HEK293 (cell line): ENCODE results near the gene XIAP.
"Not testable (repeated sequence)": the region's sequence is repeated elsewhere in the genome, so short reads cannot be mapped to it uniquely, and the experiment has no call there.

Experiments
- CTCF ChIA-PET: fragments of 350-600 bp; formaldehyde crosslinking; extraction: SDS; loops from one replicate; lab custom pipeline; 2021; ENCODE audit warnings: antibody characterized with exemption; lab: Yijun Ruan, JAX
- POLR2A ChIA-PET: fragments of 300-600 bp; formaldehyde crosslinking; extraction: SDS; loops from one replicate; lab custom pipeline; 2020; ENCODE audit warnings: antibody characterized with exemption, inconsistent platforms; lab: Yijun Ruan, JAX
- H3K27ac ChIP-seq: fragments of 200-500 bp; sonication (Bioruptor generic); 2 replicates; pipeline ENCODE4 v1.5.1; 2014; ENCODE audit warnings: low read depth, low read length, control low read depth, inconsistent platforms; ENCODE audit errors: extremely low read depth
- H3K36me3 ChIP-seq, 2 experiments: fragments of 200-500 bp in 1 of 2; sonication (Bioruptor generic) in 1 of 2; 1 replicate in 1 of 2; 2 replicates in 1 of 2; pipeline ENCODE4 v1.5.1; 2014 to 2017; ENCODE audit warnings: inconsistent platforms in 2 of 2, low read length in 2 of 2; ENCODE audit not compliant: control insufficient read depth in 2 of 2, insufficient read depth in 1 of 2
- H3K4me1 ChIP-seq: fragments of 200-500 bp; sonication (Bioruptor generic); 2 replicates; pipeline ENCODE4 v1.5.1; 2014; ENCODE audit warnings: mild to moderate bottlenecking, low read length, inconsistent platforms; ENCODE audit not compliant: control insufficient read depth, insufficient read depth
- H3K4me3 ChIP-seq: 2 replicates; pipeline ENCODE4 v1.5.1; 2011; ENCODE audit warnings: low read depth, mild to moderate bottlenecking, control low read depth, low read length, moderate library complexity
- H3K9me3 ChIP-seq: fragments of 200-500 bp; sonication (Bioruptor generic); 2 replicates; pipeline ENCODE4 v1.5.1; 2014; ENCODE audit warnings: low read depth, low read length, inconsistent platforms; ENCODE audit not compliant: control insufficient read depth, insufficient read depth
- BCL11B ChIP-seq: fragments of 450-650 bp; formaldehyde crosslinking; IDR thresholded peaks from 2 replicates; pipeline ENCODE4 v1.5.1; 2016; ENCODE audit warnings: low read depth, missing biosample characterization, missing genetic modification characterization
- FEZF1 ChIP-seq: fragments of 450-650 bp; formaldehyde crosslinking; IDR thresholded peaks from 2 replicates; pipeline ENCODE4 v1.5.1; 2016; ENCODE audit warnings: missing biosample characterization, missing genetic modification characterization
- KLF1 ChIP-seq: fragments of 450-650 bp; formaldehyde crosslinking; IDR thresholded peaks from 2 replicates; pipeline ENCODE4 v1.5.1; 2016; ENCODE audit warnings: missing biosample characterization, missing genetic modification characterization
- SALL2 ChIP-seq: fragments of 450-650 bp; formaldehyde crosslinking; IDR thresholded peaks from 2 replicates; pipeline ENCODE4 v1.5.0; 2017; ENCODE audit warnings: missing biosample characterization, mild to moderate bottlenecking, missing genetic modification characterization, borderline replicate concordance
- SP3 ChIP-seq: fragments of 450-650 bp; formaldehyde crosslinking; IDR thresholded peaks from 2 replicates; pipeline ENCODE4 v1.5.1; 2016; ENCODE audit warnings: missing biosample characterization, missing genetic modification characterization
- ZFHX2 ChIP-seq: fragments of 450-650 bp; formaldehyde crosslinking; conservative IDR thresholded peaks from 2 replicates; pipeline ENCODE4 v1.5.1; 2016; ENCODE audit warnings: missing biosample characterization, missing genetic modification characterization
- ZFP41 ChIP-seq: fragments of 450-650 bp; formaldehyde crosslinking; IDR thresholded peaks from 2 replicates; pipeline ENCODE4 v1.5.1; 2016; ENCODE audit warnings: missing biosample characterization, missing genetic modification characterization, borderline replicate concordance
- ZIC2 ChIP-seq: fragments of 450-650 bp; formaldehyde crosslinking; IDR thresholded peaks from 2 replicates; pipeline ENCODE4 v1.5.1; 2016; ENCODE audit warnings: missing biosample characterization, missing genetic modification characterization
- ZNF155 ChIP-seq: fragments of 450-650 bp; formaldehyde crosslinking; IDR thresholded peaks from 2 replicates; pipeline ENCODE4 v1.5.1; 2016; ENCODE audit warnings: missing biosample characterization, missing genetic modification characterization
- ZNF223 ChIP-seq: fragments of 450-650 bp; formaldehyde crosslinking; IDR thresholded peaks from 2 replicates; pipeline ENCODE4 v1.5.1; 2016; ENCODE audit warnings: missing biosample characterization, missing genetic modification characterization
- ZNF248 ChIP-seq: fragments of 450-650 bp; formaldehyde crosslinking; IDR thresholded peaks from 2 replicates; pipeline ENCODE4 v1.5.1; 2017; ENCODE audit warnings: missing biosample characterization, missing genetic modification characterization
- ZNF302 ChIP-seq: fragments of 450-650 bp; formaldehyde crosslinking; IDR thresholded peaks from 2 replicates; pipeline ENCODE4 v1.5.1; 2016; ENCODE audit warnings: missing biosample characterization, missing genetic modification characterization, low read depth
- ZNF311 ChIP-seq: fragments of 450-650 bp; formaldehyde crosslinking; IDR thresholded peaks from 2 replicates; pipeline ENCODE4 v1.5.1; 2017; ENCODE audit warnings: missing biosample characterization, missing genetic modification characterization, borderline replicate concordance
- ZNF391 ChIP-seq: fragments of 450-650 bp; formaldehyde crosslinking; IDR thresholded peaks from 2 replicates; pipeline ENCODE4 v1.5.1; 2016; ENCODE audit warnings: low read depth, missing biosample characterization, missing genetic modification characterization, borderline replicate concordance
- ZNF394 ChIP-seq: fragments of 450-650 bp; formaldehyde crosslinking; IDR thresholded peaks from 2 replicates; pipeline ENCODE4 v1.5.1; 2016; ENCODE audit warnings: missing biosample characterization, missing genetic modification characterization, mild to moderate bottlenecking, moderate library complexity, borderline replicate concordance
- ZNF473 ChIP-seq: fragments of 450-650 bp; formaldehyde crosslinking; IDR thresholded peaks from 2 replicates; pipeline ENCODE4 v1.5.1; 2017; ENCODE audit warnings: missing biosample characterization, missing genetic modification characterization
- ZNF548 ChIP-seq: fragments of 450-650 bp; formaldehyde crosslinking; IDR thresholded peaks from 2 replicates; pipeline ENCODE4 v1.5.1; 2016; ENCODE audit warnings: missing biosample characterization, missing genetic modification characterization
- ZNF558 ChIP-seq: fragments of 450-650 bp; formaldehyde crosslinking; IDR thresholded peaks from 2 replicates; pipeline ENCODE4 v1.5.1; 2016; ENCODE audit warnings: missing biosample characterization, missing genetic modification characterization
- ZNF610 ChIP-seq: fragments of 450-650 bp; formaldehyde crosslinking; IDR thresholded peaks from 2 replicates; pipeline ENCODE4 v1.5.1; 2016; ENCODE audit warnings: missing biosample characterization, missing genetic modification characterization, borderline replicate concordance
- ZNF785 ChIP-seq: fragments of 450-650 bp; formaldehyde crosslinking; IDR thresholded peaks from 2 replicates; pipeline ENCODE4 v1.5.1; 2016; ENCODE audit warnings: missing biosample characterization, missing genetic modification characterization
- TF ChIP-seq, protein P1 (sequence below): fragments of 450-650 bp; formaldehyde crosslinking; IDR thresholded peaks from 2 replicates; pipeline ENCODE4 v1.5.1; 2016; ENCODE audit warnings: missing biosample characterization, missing genetic modification characterization, borderline replicate concordance

The XIAP gene

DNA sequence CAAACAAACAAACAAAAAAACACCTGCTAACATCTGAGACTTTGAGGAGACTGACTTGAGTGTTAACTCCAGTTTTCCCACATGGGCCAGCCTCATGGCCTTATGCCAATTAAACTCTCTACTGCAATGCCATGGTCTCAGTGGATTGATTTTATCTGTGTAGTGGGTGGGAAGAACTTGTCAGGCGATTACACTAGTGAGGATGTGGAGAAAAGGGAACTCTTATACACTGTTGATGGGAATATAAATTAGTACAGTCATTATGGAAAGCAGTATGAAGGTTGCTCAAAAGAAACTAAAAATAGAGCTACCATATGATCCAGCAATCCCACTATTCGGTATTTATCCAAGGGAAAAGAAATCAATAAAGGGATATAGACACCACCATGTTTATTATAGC is 12.8 kb upstream of the XIAP start:
- POLR2A ChIA-PET, result no interaction called here
- Histone ChIP-seq H3K36me3 (no peaks in the 10 kb centered on the region), H3K4me3 (no peak overlapping the region), H3K27ac (no peak overlapping the region), H3K4me1 (no peaks in the 10 kb centered on the region), H3K9me3 (no peaks in the 10 kb centered on the region)
- CTCF ChIA-PET, result interaction anchor here (1.3 kb wide), 1 partner anchor 14 kb away, joined by 6 read pairs; no protein-coding TSS in a partner anchor
- TF ChIP-seq ZNF311 (tag by site-specific recombination) (no peak), ZFHX2 (tag by site-specific recombination) (peak; percentile 5; the same call in 1 of the 2 replicates), ZNF394 (tag by site-specific recombination) (no peak)

DNA sequence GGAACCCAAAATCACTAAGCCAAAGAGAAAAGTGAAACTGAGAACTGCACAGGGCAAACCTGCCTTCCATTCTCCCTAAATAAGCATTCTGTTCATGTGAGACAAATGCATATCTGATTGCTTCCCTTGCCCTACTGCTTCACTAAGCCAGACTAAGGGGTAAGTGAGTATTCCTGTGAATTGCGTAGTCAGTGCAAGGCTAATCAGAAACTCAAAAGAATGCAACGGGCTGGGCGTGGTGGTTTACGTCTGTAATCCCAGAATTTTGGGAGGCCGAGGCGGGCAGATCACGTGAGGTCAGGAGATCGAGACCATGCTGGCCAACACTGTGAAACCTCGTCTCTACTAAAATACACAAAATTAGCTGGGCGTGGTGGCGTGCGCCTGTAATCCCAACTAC is 10.8 kb upstream of the XIAP start:
- Histone ChIP-seq H3K4me1 (no peaks in the 10 kb centered on the region), H3K27ac (no peak overlapping the region), H3K4me3 (no peak overlapping the region), H3K36me3 (no peaks in the 10 kb centered on the region)
- ChIA-PET POLR2A (no interaction called here), CTCF (no interaction called here)
- TF ChIP-seq ZNF473 (tag by site-specific recombination), result no peak
- TF ChIP-seq ZNF302 (tag by site-specific recombination), result no peak
- no peak for TF ChIP-seq SP3 (tag by site-specific recombination)
- no peak for TF ChIP-seq FEZF1 (tag by site-specific recombination)
- TF ChIP-seq ZNF248 (tag by site-specific recombination), result no peak
- TF ChIP-seq ZFP41 (tag by site-specific recombination), result no peak
- no peak for TF ChIP-seq ZNF391
- TF ChIP-seq ZNF155 (tag by site-specific recombination), result no peak
- TF ChIP-seq, protein P1, sequence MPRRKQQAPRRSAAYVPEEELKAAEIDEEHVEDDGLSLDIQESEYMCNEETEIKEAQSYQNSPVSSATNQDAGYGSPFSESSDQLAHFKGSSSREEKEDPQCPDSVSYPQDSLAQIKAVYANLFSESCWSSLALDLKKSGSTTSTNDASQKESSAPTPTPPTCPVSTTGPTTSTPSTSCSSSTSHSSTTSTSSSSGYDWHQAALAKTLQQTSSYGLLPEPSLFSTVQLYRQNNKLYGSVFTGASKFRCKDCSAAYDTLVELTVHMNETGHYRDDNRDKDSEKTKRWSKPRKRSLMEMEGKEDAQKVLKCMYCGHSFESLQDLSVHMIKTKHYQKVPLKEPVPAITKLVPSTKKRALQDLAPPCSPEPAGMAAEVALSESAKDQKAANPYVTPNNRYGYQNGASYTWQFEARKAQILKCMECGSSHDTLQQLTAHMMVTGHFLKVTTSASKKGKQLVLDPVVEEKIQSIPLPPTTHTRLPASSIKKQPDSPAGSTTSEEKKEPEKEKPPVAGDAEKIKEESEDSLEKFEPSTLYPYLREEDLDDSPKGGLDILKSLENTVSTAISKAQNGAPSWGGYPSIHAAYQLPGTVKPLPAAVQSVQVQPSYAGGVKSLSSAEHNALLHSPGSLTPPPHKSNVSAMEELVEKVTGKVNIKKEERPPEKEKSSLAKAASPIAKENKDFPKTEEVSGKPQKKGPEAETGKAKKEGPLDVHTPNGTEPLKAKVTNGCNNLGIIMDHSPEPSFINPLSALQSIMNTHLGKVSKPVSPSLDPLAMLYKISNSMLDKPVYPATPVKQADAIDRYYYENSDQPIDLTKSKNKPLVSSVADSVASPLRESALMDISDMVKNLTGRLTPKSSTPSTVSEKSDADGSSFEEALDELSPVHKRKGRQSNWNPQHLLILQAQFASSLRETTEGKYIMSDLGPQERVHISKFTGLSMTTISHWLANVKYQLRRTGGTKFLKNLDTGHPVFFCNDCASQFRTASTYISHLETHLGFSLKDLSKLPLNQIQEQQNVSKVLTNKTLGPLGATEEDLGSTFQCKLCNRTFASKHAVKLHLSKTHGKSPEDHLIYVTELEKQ (tag by site-specific recombination), result no peak
- TF ChIP-seq BCL11B (tag by site-specific recombination), result no peak
- no peak for TF ChIP-seq ZNF548 (tag by site-specific recombination)
- no peak for TF ChIP-seq ZNF610 (tag by site-specific recombination)
- TF ChIP-seq ZIC2 (tag by site-specific recombination), result no peak
- TF ChIP-seq SALL2 (tag by site-specific recombination), result no peak
- TF ChIP-seq ZNF558, result no peak
- TF ChIP-seq ZNF394 (tag by site-specific recombination), result no peak
- TF ChIP-seq ZNF785 (tag by site-specific recombination), result no peak
- TF ChIP-seq, all 188 proteins: peak for 0
- no peaks in the 10 kb centered on the region for H3K9me3 ChIP-seq

DNA sequence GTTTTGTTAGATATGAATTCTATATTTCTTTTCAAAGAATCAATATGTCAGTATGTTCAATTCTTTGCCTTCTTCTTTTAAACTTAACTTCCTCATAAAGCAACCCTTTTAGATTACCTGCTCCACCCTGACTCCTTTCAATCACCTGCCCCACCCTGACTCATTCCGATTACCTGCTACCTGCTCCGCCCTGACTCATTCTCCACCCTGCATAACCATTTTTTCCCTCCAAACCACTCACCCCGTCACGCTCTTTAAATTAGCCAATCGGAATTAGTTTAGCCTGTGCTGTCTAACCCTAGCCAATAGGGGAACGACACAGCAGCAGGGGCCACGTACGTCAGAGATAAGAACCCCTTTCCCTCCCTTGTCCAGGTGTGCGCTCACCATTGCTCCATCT is 9.9 kb upstream of the XIAP start:
- POLR2A ChIA-PET, CTCF ChIA-PET, H3K9me3 ChIP-seq, H3K4me3 ChIP-seq, H3K36me3 ChIP-seq, H3K27ac ChIP-seq, H3K4me1 ChIP-seq: not testable (repeated sequence)
- peak; percentile 29; the same call in 1 of the 2 replicates for TF ChIP-seq ZNF223 (tag by site-specific recombination)
- TF ChIP-seq KLF1 (tag by site-specific recombination), result peak; percentile 68
